ENCODE results near the gene MAFB.

The MAFB gene

DNA sequence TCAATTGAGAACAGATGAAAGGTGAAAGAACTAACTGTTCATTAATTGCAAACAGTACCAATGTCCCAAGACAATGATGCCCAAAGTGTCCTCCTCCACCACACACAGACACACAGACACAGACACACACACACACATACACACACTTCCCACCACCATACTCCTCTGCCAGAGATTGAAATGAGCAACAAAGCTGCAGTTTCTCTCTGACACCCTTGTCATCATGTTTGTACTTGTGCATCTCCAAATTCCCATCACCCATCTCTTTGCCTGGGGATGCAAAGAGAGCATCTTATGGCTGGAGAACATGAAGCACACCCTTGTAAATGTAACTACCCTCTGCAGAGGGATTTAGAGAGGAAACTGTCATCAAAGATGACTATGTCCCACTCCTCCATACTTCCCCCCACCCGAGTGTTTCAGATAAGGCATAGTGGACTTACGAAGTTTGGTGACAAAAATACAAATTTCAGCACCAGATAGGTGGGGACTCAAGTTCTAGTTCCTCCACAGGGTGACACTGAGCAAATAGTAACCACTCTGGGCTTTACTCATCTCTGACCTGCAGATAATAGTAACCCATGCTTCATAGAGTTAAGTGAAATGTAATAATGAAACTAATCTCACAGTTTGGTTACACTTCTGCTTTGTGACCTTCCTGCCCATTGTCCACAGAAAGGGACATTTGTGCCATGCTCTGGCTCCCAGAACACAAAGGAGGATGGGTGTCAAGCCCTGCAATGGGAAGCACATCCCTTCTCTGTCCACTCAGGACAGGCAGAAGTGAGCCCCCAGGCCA lies 8.7 kb downstream of the MAFB start:
- DNase-seq: no peak

DNA sequence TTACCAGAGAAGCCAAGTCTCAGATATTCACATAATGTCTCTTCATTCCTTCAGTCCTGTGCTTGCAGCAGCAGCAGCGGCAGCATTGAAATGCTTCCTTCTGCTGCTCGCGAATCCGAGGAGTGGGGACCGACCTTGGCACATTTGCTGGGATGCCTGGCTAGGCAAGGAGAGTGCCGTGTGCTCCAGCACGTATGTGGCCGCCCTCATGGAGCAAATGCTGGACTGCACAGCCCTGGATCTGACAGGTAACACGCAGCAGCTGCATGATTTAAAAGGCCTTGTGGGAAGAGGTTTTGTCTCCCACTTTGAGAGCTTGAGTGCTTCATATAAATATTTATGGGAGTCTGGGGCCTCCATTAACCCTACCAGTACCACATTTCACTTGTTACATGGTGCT lies 9.9 kb downstream of the MAFB start:
- peak; percentile 20 for DNase-seq

DNA sequence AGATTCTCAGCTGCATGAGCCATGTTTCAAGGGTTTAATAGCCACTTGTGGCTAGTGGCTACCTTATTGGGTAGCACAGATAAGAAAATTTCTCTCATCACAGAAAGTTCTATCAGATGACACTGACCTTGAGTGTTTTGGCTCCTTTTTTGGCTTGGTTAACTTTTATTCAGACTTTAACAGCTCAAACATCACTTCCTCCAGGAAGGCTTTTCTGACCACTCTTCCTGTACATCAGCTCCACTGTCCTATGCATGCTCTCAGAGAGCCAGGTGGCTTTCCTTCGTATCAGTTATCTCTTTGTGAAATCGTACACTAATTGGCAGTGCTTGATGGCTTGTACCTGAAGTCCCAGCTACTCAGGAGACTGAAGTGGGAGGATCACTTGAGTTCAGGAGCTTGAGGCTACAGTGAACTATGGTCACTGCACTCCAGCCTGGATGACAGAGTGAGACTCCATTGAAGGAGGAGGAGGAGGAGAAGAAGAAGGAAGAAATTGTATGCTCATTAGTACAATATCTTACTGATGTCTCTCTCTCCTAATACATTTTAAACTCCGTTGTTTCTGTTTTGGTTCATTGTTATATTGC lies 10.7 kb downstream of the MAFB start:
- DNase-seq: peak; percentile 36

DNA sequence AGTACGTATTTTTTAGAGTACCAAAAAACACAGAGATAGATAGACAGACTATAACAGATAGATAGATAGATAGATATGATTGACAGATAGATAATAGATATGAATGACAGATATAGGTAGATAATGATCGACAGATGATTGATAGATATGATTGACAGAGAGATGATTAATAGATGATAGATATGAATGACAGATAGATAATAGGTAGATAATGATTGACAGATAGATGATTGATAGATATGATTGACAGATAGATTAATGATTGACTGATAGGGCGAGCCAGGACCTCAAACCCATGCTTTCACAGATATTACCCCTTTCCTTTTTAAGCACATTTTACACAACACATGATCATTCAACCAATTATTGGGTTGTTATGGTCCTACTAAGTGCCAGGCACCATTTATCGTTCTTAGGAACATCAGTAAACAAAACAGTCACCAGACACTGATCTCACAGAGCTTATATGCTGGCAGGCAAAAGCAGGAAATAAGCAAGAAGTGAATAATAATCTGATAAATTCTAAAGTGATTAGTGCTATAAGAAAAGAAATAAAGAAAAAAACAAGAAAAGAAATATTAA lies 11.6 kb downstream of the MAFB start:
- no peak for DNase-seq

DNA sequence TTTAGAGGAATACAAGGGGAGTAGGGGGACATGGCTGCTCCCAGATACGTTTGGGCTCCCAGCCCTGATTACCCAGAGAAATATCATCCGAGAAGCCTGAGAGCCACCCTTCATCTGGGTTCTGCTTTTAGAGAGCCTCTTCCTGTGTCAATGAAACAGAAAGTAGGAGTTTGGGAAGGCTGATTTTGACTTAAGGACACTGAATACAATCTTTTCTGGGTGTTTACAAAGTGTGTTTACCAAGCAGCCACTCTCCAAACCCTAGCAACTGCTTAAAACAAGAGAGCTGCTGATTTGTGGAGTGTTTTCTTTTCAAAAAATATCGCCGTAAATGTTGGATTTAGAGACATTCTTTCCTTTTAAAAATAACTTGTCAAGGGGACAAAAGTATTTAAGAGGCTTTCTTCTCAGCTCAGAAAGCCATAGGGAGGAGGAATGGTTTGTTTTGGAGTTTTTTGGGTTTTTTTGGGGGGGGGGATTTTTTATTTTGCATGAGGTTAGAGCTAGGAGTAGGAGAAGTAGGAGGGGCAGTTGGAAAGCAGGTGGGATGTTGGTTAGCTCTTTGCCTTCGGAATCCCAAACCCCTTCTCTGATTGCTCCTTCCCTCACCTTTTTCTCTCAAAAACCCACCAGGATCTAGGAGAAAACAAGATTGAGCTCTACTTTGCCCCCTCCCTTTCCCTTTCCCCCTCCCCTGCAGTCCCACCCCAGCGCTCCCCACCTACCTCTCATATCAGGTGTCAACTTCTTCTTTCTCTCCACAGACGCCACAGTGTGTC lies 12.4 kb downstream of the MAFB start:
- DNase-seq: no peak

DNA sequence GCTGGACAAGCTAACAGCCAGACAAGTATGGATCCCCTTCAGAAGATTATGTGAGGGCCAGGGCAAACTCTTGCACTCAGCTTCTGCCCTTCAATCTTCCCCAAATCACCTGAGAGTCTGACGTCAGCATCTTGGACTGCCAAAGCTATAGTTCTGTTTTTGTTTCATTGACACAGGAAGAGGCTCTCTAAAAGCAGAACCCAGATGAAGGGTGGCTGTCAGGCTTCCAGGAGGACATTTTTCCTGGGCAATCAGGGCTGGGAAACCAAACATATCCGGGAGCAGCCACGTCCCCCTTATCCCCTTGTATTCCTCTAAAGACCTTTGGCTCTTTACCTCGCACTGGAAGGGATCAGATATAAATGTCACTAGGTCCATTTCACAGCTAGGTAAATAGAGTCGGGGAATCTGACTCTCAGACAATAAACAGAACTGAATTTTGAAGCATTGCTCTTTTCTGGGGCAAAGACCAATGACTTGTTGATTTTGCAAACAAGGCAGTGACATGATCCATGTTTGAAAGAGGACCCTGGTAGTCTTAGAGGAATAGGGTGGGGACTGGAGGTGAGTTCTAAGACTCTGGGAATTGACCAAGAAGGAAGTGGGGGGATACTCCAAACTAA lies 13.3 kb downstream of the MAFB start:
- no peak for DNase-seq

DNA sequence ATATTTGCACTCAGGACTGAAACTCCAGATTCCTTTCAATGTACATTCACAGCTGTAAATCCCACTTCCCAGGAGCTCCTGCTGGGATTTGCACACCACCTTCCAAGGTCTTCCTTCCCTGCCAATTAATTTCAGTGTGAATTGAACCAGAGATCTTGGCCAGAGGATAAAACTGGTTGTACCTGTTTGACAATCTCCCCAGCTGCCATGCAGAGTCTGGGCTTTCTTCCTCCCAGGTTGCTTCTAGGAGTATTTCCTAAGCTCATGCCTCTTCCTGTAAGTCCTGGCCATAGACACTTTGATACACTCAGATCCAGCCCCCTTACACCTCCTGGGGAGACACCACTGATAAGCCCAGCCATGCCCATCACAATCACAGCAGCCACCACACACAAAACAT lies 15.6 kb downstream of the MAFB start:
- peak; percentile 34 for DNase-seq

DNA sequence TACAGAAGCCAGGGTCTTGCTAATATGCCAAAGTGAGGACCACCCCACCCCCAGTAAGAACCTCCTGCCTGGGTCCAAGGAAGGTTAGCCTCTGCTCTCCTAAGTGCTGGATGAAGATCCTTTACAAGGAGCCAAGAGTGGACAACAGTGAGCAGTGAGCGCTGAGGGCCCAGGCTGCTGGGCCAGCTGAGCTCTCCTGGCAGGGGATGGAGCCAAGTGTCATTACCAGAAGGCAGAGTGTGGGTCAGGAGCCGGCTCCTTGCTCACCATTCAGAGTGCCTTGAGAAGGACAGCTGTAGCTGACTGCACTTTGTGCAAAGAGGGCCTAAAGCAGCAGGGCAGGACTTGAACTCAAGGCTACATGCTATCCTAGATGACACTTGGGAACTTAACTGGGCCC lies 16.9 kb downstream of the MAFB start:
- no peak for DNase-seq

DNA sequence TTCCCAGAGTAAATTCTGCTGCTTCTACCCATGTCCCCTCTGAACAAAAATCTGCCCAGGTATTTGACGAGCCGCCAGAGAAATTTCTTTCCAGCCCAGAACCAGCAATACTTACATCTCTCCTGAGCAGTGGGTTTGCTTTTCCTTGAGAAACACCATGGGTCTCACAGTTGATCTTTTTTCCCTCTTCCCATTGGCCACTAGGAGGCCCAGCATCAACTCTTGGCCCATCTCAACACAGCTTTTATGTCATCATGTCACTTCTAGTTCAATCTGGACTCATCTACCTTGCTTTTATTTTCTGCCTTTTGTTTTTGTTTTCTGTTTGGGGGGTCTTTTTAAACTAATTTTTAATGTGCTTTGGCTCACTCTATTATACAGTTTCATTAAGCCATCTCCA lies 18.8 kb downstream of the MAFB start:
- no peak for DNase-seq

DNA sequence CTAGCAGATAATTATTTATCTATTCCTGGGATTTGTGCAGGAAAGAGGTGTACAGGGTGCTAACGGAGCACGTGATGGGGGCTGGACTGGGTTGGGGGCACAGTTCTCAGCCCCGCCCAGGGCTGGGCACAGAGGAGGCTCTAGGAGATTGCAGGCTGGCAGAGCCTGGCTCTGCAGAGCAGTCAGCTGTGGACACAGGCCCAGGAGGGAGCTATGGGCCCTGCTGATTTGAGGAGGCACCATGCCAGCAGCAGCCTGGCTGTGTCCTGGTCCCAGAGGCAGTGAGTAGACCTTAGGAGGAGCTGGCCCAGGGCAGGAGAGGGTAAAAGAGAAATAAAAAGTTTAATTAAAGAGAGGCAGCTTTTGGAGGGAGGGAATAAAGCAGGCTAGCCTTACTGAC lies 19.3 kb downstream of the MAFB start:
- DNase-seq: no peak

DNA sequence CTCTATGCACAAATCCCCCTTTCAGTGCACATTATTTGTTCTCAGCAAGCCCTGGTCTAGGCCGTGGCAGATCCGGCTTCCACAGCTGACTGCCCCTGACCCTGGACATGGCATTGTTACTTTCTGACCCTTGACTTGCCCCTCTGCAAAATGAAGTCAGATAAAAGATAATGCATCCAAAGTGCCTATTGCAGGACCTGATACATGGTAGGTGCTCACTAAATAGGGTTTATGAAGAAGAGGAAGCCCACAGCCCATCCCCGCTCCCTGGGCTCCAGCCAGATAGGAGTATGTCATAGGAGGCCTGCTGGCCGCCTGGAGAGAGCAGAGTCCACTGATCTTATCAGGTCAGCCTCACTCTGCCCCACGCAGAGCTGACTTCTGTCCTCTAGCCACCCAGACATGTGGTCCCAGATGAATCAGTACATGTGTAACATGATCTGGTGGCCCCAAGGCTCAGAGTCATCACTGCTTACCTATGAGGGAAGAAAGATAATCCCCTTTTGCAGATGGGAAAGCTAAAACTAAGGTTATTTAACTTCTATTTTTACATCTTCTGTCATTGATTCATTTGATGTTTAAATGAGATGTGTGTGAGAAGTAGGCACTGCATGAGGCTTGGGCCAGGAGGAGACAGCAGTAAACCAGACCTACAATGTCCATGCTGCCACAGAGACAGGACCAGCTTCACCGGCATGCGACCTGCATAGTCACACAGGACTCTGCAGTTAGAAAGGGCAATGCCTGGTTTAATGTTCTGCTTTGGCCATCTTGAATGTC lies 20.4 kb downstream of the MAFB start:
- no peak for DNase-seq

DNA sequence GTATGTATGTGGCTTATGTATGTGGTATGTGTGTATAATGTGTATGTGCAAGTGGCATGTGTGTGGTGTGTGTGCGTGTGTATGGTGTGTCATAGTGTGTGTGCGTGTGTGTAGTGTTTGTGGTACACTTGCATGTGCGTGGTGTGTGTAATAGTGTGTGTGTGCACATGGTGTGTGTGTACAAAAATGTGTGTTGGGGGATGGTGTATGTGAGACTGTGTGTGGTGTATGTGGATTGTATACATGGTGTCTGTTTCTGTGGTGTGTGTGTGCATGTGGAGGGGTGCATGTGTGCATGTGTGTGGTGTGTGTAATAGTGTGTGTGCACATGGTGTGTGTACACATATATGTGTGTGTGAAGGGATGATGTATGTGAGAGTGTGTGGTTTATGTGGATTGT lies 21.5 kb downstream of the MAFB start:
- no peak for DNase-seq

DNA sequence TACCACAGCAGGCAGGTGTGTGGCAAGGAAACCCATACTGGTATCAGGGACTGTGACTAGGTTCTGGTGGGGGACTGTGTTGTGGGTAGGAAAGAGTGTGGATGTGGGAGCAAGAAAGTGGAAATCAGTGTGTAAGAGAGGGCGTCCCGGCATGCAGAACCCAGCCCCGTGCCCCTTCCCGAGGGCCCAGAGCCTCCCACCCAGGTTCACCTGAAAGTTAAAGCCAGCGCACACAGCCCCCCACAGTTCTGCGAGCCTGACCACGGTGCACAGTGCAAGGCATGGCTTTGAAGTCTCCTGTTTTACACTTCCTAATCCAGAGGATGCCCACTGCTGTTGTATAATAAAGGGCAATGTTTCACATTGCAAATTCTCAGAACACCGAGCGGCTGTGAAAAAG lies 22.7 kb downstream of the MAFB start:
- DNase-seq: no peak

DNA sequence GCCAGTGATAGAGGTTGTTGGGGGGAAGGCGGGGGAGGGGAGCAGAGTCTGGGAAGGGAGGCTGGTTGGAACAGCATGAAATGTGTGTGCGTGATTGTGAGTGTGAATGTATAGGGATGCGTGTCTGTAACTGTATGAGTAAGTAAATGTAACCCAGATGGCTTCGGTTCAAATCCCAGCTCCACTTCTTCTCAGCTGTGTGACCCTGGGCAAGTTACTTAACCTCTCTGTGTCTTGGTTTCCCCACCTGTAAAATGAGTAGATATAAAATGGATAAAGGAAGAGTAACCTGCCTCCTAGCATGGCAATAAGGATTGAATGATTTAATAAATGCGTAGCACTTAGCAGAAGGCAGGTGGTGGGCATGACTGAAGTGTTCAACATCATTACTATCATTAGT lies 24.1 kb downstream of the MAFB start:
- DNase-seq: no peak

DNA sequence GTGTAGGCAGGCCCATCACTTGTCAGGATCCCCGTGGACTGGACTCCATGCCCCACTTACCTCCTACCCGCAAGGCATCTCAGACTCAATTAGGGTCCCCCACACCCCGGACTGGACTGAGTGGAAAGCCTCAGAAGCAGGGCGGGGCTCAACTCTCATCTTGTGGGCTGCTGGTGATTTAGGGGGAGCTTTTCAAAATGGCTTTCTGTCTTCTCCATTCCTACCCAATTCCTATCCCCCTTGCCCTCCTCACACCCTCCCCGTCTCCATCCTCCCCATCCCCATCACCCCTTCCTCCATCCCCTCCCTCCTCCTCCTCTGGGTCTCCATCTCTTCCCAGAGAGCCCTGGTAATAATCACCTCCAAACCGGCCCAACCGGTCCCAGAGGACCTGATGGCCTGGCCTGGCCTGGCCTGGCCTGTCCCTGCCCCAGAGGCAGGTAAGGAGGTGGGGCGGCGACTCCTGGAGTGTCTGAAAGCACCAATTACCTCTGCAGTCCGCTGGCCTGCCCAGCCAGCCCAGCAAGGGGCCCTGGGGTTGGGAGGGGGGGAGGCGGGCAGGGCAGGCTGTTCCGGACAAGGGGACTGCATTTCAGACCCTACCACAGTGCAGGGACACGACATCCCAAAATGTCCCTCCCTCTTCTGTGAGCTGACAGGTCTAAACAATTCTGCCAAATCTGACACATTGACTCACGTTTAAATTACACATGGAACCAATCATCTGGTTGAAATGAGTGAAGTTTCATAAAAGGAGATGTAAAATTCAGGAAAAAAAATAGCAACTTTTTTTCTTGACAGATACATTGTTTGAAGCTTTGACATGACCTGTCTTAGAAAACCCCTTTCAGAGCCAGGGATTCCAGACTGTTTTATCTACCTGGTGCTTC lies 24.8 kb downstream of the MAFB start:
- no peak for DNase-seq

DNA sequence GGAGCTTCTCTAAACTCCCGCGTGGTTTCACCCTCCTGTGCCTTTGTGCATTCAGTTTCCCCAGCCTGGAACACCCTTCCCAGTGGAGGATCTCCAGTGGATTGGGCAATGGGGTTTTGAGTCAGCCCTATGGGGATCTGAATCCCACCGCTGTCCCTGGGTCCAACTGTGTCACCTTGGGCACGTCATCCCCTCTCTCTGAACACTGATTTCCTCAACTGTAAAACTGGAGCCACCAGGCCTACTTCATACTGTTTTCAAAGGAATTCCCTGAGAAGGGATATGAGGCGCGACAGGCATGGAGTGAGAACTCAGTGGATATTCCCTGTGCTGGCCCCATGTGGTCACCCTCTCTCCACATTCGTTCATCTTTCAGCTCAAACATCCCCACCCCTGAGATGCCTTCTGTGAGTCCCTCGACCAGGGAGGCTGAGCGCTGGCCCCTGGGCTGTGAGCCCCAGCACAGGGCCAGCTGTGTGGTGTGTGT lies 25.7 kb downstream of the MAFB start:
- no peak for DNase-seq

DNA sequence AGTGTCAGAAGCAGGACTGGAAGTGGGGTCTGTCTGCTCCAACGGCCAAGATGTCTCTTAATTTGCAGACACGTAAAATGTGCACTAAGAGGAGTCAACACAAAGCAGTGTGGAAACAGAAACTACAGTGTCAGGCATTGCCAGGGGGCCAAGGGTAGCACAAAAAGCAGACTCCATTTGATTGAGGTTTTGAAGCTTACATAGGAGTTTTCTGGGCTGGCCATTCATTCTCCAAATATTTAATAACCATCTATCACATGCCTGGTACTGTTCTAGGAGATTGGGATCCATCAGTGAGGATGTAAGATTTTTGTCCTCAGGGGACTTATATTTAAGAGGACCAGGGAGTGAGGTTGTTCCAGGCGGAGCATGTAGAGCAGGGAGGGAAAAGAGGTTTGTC lies 29.5 kb downstream of the MAFB start:
- DNase-seq: no peak

DNA sequence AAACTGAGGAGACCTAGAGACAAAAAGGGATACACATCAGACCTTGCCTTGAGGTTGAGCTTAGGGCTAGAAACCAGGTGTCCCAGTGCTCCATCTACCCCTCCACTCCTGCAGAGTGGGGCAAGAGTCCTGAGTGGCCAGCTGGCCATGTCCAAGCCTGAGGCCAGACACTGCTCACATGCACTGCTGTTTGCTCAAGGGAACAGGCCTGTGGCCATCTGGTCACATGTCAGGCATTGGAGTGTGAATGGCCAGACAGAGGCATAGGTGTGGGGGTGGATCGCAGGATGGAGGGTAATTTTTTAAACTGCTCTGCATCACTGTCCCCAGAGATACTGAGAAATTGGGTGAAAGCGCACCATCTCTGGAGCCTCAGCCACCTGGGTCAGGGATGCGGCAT lies 30.5 kb downstream of the MAFB start:
- DNase-seq: no peak

DNA sequence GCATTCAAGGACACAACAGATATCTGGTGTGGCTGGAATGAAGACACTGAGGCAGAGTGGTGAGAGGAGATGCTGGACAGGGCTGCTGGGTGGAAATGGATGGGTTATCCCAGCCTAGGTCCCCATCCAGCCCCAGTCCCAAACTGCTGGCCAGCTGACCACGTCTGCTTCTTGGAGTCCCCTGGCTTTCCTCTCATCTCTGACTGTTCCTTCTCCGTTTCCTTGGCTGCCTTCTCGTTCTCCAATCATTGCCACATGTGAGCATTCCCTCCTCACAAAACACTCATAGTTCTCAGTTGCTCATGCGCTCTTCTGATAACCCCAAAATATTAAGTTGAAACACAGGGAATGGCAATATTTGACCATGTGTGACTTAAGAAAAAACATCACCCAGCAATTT lies 31.5 kb downstream of the MAFB start:
- no peak for DNase-seq

DNA sequence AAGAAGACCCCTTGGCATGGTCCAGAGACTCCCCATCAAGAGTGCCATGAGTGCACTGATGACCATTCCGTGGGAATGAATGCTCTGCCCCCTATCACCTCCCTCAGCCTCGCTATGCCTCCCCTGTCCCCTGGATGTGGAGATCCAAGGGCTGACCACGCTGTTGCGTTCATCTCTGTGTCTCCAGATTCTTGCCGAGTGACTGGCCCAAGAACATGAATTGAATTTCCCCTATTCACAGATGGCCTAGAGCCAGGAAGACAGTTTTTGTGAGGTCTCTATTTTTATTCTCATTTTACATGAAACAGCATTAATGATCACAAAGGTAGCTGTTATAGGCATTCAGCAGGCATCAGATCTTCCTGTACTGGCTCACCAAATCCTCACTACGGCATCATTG lies 33.6 kb downstream of the MAFB start:
- no peak for DNase-seq

DNA sequence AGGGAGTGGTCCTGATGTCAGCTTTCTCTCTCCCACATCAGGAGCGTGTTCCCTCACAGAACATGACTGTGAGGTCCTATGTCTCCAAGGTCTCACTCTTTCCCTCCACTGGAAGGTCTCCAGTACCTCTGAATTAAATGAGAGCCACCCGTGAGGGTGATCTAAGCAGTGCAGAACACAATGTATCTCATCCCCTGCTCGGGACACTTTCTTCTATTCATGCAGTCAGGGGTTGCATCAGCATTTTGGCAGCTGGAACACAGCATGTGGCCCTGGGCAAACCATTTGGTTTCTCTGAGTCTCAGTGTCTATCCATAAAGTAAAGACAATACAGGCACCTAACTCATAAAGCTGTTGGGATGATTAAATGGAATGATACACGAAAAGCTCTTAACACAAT lies 34.2 kb downstream of the MAFB start:
- DNase-seq: no peak
